Nephron (organoid): ENCODE measurements around the gene FOXR1.

ENCODE experiments used
- H3K27ac Mint-ChIP-seq, 3 experiments: 2 replicates each; pipeline ENCODE4 v1.8.0; 2020; ENCODE audit warnings: mixed read lengths in 3 of 3, mild to moderate bottlenecking in 2 of 3, moderate library complexity in 1 of 3
- H3K27me3 Mint-ChIP-seq: 2 replicates; pipeline ENCODE4 v1.8.0; 2021; ENCODE audit warnings: low read depth, mild to moderate bottlenecking, moderate library complexity, mixed read lengths
- H3K36me3 Mint-ChIP-seq: 2 replicates; pipeline ENCODE4 v1.8.0; 2020; ENCODE audit warnings: low read depth, mixed read lengths
- H3K4me1 Mint-ChIP-seq: 2 replicates; pipeline ENCODE4 v1.8.0; 2020; ENCODE audit warnings: mixed read lengths
- H3K4me3 Mint-ChIP-seq, 3 experiments: 2 replicates each; pipeline ENCODE4 v1.8.0; 2020; ENCODE audit warnings: mild to moderate bottlenecking in 3 of 3, mixed read lengths in 3 of 3, moderate library complexity in 2 of 3
- H3K9me3 Mint-ChIP-seq: 2 replicates; pipeline ENCODE4 v1.8.0; 2020; ENCODE audit warnings: mixed read lengths
- CTCF ChIP-seq, 3 experiments: fragments of 200-600 bp; sonication (generic); IDR thresholded peaks; one replicate each; pipeline ENCODE4 v1.5.0; 2021; ENCODE audit warnings: antibody characterized with exemption in 3 of 3; ENCODE audit not compliant: unreplicated experiment in 3 of 3

Gene FOXR1

GRCh38 chr11:118924591-118925585, 46.7 kb upstream of the FOXR1 start:
- Mint-ChIP-seq H3K9me3 (no peaks in the 10 kb centered on the region), H3K36me3 (no peaks in the 10 kb centered on the region), H3K4me1 (peaks cover 57% of the 10 kb centered on the region), H3K4me3 (peak overlapping the region; percentile 91 to 99 (median 91)), H3K27me3 (peaks cover 3% of the 10 kb centered on the region), H3K27ac (peak overlapping the region; percentile 84 to 96 (median 90))
- TF ChIP-seq CTCF (IDR thresholded peaks at IDR 0.05; ENCODE audit: unreplicated experiment in 3 of 3) = no peak

GRCh38 chr11:118927554-118928100, 43.9 kb upstream of the FOXR1 start:
- TF ChIP-seq CTCF (IDR thresholded peaks at IDR 0.05; ENCODE audit: unreplicated experiment in 3 of 3) = no peak
- Mint-ChIP-seq H3K4me3 (peak overlapping the region; percentile 91 to 97 (median 95)), H3K27me3 (peaks cover 6% of the 10 kb centered on the region)

GRCh38 chr11:118928101-118928869, 43.3 kb upstream of the FOXR1 start:
- Mint-ChIP-seq H3K4me3 (peak overlapping the region; percentile 91 to 97 (median 95)), H3K27ac (peak overlapping the region; percentile 96 to 99 (median 98)), H3K4me1 (peaks cover 51% of the 10 kb centered on the region), H3K27me3 (peaks cover 6% of the 10 kb centered on the region), H3K9me3 (no peaks in the 10 kb centered on the region), H3K36me3 (no peaks in the 10 kb centered on the region)
- TF ChIP-seq CTCF (IDR thresholded peaks at IDR 0.05; ENCODE audit: unreplicated experiment in 3 of 3) = peak; percentile 92 to 96 (median 93)

More at GRCh38 chr11:118927554-118928100, 43.9 kb upstream of the FOXR1 start:
- peaks cover 52% of the 10 kb centered on the region for H3K4me1 Mint-ChIP-seq
- H3K36me3 Mint-ChIP-seq = no peaks in the 10 kb centered on the region
- H3K27ac Mint-ChIP-seq = peak overlapping the region; percentile 96 to 99 (median 98)
- H3K9me3 Mint-ChIP-seq = no peaks in the 10 kb centered on the region

GRCh38 chr11:118928870-118929500, 42.6 kb upstream of the FOXR1 start:
- Mint-ChIP-seq H3K27ac (peak overlapping the region; percentile 96 to 99 (median 98)), H3K4me3 (peak overlapping the region; percentile 91 to 97 (median 95)), H3K9me3 (no peaks in the 10 kb centered on the region), H3K27me3 (peaks cover 6% of the 10 kb centered on the region), H3K36me3 (no peaks in the 10 kb centered on the region), H3K4me1 (peaks cover 50% of the 10 kb centered on the region)
- peak in 1 of 3 experiments; percentile 6 for TF ChIP-seq CTCF (IDR thresholded peaks at IDR 0.05; ENCODE audit: unreplicated experiment in 3 of 3)

GRCh38 chr11:118929501-118930093, 42.0 kb upstream of the FOXR1 start:
- TF ChIP-seq CTCF (IDR thresholded peaks at IDR 0.05; ENCODE audit: unreplicated experiment in 3 of 3) = peak in 1 of 3 experiments; percentile 2
- peak overlapping the region; percentile 91 to 97 (median 95) for H3K4me3 Mint-ChIP-seq
- H3K4me1 Mint-ChIP-seq = peaks cover 44% of the 10 kb centered on the region
- no peaks in the 10 kb centered on the region for H3K9me3 Mint-ChIP-seq
- H3K27ac Mint-ChIP-seq = peak overlapping the region; percentile 89 to 99 (median 98)
- peaks cover 6% of the 10 kb centered on the region for H3K27me3 Mint-ChIP-seq
- no peaks in the 10 kb centered on the region for H3K36me3 Mint-ChIP-seq
